GM19395 (cell line): Measurements from ENCODE around the gene FSTL3.
"Not testable (repeated sequence)": the region's sequence is repeated elsewhere in the genome, so short reads cannot be mapped to it uniquely, and the experiment has no call there.

Experiments
- ATAC-seq: cut with Tn5 transposase; IDR thresholded peaks from one replicate; pipeline ENCODE4 v1.9.1; 2021; ENCODE audit warnings: mild to moderate bottlenecking, moderate library complexity; ENCODE audit not compliant: unreplicated experiment

FSTL3 gene

DNA sequence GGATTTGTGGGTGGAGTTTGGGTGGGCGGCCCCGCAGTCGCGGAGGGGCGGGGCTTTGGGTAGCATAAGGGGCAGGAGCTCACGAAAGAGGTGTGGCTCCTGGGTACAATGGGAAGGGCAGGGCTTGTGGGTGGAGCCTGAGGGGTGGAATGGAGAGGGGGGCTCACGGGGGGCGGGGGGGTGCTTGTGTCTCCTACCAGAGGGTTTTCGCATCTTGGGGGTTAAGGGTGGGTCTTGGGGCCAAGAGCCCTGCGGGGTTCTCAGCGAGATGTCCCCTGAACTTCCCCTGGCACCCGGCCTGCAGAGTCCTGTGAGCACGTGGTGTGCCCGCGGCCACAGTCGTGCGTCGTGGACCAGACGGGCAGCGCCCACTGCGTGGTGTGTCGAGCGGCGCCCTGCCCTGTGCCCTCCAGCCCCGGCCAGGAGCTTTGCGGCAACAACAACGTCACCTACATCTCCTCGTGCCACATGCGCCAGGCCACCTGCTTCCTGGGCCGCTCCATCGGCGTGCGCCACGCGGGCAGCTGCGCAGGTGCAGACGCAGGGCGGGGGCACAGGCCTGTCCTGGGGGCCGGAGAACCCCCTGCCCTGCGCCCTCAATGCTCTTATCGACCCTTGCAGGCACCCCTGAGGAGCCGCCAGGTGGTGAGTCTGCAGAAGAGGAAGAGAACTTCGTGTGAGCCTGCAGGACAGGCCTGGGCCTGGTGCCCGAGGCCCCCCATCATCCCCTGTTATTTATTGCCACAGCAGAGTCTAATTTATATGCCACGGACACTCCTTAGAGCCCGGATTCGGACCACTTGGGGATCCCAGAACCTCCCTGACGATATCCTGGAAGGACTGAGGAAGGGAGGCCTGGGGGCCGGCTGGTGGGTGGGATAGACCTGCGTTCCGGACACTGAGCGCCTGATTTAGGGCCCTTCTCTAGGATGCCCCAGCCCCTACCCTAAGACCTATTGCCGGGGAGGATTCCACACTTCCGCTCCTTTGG, 5.1 kb downstream of the FSTL3 start:
- no peak for ATAC-seq

DNA sequence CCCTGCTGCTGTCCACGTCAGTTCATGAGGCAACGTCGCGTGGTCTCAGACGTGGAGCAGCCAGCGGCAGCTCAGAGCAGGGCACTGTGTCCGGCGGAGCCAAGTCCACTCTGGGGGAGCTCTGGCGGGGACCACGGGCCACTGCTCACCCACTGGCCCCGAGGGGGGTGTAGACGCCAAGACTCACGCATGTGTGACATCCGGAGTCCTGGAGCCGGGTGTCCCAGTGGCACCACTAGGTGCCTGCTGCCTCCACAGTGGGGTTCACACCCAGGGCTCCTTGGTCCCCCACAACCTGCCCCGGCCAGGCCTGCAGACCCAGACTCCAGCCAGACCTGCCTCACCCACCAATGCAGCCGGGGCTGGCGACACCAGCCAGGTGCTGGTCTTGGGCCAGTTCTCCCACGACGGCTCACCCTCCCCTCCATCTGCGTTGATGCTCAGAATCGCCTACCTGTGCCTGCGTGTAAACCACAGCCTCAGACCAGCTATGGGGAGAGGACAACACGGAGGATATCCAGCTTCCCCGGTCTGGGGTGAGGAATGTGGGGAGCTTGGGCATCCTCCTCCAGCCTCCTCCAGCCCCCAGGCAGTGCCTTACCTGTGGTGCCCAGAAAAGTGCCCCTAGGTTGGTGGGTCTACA, 6.6 kb downstream of the FSTL3 start:
- no peak for ATAC-seq

DNA sequence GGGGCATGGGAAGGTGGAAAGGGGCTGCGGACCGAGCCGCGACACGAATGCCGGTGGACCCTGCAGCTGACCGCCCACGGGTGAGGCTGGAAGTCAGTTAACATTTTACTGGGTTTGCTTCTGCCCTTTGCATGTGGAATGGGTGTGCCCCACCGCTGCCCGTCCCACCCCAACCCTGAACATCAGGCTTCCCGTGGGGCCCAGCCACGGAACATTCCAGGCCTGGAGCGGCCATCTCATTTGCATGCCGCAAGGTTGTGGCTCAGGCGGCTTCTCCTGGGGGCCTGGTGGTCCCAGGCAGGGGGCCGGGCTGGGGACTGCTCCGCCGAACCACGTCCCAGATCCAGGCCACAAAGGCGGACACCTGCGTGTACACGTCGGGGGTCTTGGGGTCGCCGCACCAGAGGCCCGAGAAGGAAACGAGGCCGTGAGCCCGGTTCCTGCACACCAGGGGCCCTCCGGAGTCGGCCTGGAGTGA, 9.3 kb downstream of the FSTL3 start:
- no peak for ATAC-seq

DNA sequence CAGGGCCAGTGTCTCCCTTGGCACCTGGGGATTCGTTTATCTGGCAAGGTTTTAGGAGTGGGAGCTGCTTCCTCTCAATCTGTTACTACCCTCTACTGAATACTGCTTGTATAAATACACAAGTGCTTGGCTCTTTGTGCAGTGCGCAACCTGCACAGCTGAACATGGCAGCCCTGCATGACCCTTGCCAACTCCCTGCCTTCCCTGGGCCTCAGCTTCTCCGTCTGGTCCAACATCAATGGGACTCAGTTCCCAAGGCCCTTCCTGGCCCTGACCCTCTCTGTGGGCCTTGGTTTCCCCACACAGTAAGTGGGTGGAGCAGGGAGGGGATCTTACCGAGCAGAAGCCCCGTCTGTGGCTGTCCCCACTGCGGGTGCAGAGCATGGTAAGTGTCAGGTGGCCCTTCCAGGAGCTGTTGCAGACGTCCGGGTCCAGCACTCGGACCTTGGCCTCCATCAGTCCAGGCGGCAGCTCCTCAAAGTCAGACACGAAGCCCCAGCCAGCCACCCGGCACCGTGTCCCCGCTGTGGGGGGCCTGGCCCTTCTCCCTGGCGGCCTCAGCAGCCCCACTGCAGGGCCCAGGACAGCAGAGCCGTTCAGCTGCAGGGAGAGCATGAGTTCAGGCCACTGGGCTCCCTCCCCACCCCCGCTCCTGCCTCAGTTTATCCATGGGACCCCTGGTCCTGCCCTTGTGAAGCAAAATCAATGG, 10.6 kb downstream of the FSTL3 start:
- ATAC-seq = no peak

DNA sequence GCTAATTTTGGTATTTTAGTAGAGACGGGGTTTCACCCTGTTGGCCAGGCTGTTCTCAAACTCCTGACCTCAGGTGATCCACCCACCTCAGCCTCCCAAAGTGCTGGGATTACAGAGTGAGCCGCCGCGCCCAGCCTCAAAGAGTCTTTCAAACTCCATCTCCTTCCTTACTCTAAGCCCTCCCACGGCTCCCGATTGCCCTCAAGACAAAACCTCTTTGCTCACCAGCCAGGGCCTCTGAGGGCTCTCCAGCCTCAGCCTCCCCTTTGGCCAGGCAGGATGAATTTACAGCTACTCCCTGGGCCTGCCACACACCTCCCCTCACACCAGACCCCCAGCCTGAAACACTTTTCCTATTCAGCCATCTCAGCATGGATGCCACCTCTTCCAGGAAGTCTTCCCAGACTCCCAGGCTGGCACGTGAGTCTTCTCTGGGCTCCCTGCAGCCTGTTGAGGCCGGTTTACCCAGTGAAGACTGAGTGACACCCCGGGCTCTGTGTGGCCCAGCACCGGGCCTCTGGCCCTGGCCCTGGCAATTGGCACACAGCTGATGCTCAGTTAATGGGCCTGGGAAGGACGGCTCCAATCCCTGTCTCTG, 11.5 kb downstream of the FSTL3 start:
- no peak for ATAC-seq

DNA sequence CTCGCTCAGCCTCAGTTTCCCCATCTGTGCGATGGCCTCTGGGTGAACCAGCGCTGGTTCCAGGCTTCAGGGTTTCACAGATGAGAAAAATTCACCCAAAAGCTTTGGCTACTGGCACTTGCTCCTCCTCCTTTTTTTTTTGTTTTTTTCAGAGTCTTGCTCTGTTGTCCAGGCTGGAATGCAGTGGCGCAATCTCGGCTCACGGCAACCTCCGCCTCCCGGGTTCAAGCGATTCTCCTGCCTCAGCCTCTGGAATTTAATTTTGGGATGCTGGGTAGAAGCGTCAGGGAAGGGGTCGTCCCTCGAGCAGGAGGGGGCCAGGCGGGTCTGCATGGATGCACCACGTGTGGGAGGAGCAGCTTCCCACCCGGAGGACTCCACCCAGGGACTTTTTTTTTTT, 12.0 kb downstream of the FSTL3 start:
- no peak for ATAC-seq

DNA sequence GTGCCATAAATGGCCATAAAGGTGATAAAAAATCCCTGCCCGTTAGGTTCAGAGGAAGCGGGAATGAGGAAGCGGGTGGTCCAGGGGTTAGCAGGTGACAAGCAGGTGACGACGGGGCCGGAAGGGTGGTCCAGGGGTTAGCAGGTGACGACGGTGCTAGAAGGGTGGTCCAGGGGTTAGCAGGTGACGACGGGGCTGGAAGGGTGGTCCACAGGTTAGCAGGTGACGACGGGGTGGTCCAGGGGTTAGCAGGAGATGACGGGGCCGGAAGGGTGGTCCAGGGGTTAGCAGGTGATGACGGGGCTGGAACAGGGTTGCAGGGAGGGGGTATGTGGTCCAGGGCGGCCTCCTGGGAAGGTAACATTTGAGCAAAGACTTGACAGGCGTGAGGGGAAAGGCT, 12.8 kb downstream of the FSTL3 start:
- ATAC-seq = no peak

DNA sequence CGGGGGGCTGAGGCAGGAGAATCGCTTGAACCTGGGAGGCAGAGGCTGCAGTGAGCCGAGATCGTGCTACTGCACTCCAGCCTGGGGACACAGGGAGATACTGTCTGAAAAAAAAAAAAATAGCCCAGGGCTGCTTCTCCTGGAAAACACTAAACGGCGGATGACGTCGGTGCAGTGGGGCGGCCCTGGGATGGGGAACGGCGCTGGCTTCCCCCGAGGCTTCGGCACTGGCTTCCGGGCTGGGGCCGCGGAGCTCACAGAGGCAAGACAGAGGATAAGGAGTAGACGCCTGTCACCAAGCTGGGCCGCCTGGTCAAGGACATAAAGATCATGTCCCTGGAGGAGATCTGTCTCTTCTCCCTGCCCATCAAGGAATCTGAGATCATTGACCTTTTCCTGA, 14.0 kb downstream of the FSTL3 start:
- ATAC-seq = no peak

DNA sequence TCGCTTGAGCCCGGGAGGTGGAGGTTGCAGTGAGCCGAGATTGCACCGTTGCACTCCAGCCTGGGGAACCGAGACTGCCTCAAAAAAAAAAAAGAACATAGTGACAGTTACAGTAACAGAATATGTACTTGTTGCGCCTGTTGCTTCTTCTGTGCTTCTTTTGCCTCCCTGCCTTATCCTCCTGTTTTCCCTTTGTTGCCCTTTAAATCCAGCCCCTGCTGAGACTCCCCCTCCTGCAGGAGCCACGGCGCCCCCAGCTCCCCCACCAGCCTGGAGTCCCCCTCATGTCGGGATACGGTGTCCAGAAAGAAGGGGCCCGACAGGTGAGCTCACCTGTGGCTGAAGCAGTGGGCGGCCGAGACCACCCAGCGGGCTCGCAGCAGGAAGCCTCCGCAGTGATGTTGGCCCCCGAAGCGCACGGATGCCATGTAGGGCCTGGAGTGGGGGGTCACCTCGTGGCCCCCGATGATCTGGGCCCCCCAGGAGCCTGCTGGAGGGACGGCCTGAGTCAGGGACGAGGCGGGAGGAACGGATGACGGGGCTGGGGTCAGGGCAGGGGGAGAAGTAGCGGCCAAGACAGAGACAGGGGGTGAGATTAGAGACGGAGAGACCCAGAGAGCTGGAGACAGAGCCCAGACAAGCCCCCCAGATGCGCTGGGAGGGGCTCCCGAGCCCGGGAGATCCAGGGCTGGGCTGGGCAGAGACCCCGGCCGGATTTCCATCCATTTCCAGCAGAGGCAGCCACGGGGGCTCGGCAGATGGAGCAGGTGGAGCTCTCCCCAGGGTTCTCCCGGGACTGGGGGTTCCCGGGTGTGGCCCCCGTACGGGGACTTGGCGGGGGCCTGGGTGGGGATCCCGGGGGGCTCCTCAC, 18.5 kb downstream of the FSTL3 start:
- no peak for ATAC-seq

DNA sequence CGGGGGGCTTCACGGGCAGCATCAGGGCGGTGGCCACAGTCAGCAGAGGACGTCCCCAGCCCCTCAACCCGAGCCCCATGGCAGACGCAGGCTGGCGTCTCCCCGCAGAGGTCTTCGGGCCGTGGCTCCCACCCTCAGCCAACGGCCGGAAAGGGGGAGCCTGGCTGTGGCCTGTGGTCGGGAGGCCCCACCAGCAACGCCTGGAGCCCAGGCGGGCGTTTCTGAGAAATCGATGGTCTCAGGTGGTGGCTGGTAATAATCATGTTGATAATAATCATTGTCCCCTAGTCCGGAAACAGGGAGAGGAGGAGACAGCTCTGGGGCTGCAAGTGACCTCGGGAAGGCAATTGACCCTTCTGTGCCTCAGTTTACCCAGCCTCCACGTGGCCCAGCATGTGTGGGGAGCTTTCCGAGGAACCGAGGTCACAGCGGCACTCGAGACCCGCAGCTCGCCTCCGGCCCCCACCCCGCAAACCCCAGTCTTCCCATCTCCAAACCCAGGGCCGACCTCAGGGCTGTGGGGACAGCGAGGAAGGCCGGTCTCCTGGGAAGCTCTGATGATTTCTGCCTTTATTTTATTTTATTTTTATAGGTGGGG, 19.3 kb downstream of the FSTL3 start, which contains the start of gene PRSS57:
Gene PRSS57 (minus strand): TSS at position 101 of the 598 bp plus-strand sequence. CDS start 22 bp downstream, at position 79.
- ATAC-seq = no peak

DNA sequence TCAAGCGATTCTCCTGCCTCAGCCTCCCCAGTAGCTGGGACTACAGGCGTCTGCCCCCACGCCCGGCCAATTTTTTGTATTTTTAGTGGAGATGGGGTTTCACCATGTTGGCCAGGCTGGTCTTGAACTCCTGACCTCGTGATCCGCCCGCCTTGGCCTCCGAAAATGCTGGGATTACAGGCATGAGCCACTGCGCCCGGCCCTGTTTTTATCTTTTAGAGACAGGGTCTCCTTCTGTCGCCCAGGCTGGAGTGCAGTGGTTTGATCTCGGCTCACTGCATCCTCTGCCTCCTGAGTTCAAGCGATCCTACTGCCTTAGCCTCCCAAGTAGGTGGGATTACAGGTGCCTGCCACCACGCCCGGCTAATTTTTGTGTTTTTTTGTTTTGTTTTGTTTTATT, 22.3 kb downstream of the FSTL3 start:
- ATAC-seq = not testable (repeated sequence)

DNA sequence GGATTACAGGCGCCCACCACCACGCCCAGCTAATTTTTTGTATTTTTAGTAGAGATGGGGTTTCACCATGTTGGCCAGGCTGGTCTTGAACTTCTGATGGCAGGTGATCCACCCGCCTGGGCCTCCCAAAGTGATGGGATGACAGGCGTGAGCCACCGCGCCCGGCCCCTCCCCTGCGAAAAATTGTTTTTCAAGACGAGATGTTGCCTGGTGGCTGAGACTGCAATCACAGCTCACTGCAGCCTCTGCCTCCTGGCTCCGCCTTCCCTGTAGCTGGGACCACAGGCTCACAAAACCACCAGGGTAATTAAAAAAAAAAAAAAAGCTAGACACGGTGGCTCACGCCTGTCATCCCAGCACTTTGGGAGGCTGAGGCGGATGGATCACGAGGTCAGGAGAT, 23.7 kb downstream of the FSTL3 start:
- not testable (repeated sequence) for ATAC-seq

DNA sequence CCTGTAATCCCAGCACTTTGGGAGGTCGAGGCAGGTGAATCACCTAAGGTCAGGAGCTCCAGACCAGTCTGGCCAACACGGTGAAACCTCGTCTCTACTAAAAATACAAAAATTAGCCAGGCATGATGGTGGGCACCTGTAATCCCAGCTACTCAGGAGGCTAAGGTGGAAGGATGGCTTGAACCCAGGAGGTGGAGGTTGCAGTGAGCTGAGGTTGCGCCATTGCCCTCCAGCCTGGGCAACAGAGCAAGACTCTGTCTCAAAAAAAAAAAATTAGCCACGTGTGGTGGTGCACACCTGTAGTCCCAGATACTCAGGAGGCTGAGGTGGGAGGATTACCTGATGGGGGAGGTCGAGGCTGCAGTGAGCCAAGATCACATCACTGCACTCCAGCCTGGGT, 26.7 kb downstream of the FSTL3 start:
- ATAC-seq = not testable (repeated sequence)

DNA sequence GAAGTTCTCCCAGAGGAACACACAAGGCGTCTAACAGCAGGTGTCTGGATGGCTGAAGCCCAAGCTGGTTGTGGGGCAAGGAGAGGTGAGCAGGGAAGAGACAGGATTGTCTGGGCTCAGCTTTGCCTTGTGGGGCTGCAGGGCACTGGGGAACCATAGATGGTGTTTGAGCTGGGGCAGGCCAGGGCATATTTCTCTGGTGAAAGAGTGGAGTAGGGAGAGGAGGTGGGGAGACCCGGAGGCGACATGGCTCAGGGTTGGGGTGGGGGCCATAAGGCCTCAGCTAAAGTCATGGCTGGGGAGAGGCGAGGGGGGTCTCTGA, 27.1 kb downstream of the FSTL3 start:
- ATAC-seq = no peak

DNA sequence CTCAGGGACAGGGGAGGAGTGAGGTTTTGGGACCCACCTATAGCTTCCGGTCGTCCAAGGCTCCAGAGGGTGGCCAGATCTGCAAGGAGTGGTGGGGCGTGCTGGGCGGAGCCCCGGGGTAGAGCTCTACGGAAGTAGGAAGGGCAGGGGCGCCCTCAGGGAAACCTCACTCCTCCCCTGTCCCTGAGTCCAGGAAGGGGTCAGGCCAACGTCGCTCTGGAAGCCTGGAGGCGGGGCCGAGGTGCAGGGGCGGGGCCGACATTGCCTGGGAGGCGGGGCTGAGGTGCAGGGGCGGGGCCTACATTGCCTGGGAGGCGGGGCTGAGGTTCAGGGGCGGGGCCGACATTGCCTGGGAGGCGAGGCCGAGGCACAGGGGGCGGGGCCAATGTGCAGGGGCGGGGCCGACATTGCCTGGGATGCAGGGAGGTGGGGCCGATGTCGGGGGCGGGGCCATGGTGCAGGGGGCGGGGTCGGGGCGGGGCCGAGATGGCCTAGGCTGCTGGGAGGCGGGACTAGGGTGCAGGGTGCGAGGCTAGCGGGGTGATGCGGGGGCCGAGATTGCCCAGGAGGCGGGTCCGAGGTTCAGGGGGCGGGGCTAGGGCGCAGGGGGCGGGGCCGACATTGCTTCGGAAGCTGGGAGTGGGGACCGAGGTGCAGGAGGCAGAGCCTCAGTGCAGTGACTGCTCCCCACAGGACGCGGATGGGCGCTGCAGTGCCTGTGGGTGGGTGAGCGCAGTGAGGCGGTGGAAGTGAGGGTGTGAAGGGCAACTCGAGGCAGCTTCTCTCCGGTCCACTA, 27.7 kb downstream of the FSTL3 start:
- no peak for ATAC-seq

DNA sequence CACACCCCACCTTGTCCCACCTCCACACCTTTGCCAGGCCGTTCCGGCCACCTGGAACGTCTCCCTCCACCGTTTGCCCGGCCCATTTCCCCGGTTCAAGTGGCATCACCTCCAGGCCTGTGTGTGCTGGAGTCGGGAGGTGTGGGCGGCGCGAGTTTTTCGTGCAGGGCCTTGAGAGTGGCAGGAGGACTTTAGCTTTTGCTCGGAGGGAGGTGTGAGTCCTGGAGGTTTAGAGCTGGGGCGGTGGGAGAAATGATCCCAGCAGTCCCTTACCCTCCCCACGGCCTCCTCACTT, 28.2 kb downstream of the FSTL3 start:
- ATAC-seq = no peak

DNA sequence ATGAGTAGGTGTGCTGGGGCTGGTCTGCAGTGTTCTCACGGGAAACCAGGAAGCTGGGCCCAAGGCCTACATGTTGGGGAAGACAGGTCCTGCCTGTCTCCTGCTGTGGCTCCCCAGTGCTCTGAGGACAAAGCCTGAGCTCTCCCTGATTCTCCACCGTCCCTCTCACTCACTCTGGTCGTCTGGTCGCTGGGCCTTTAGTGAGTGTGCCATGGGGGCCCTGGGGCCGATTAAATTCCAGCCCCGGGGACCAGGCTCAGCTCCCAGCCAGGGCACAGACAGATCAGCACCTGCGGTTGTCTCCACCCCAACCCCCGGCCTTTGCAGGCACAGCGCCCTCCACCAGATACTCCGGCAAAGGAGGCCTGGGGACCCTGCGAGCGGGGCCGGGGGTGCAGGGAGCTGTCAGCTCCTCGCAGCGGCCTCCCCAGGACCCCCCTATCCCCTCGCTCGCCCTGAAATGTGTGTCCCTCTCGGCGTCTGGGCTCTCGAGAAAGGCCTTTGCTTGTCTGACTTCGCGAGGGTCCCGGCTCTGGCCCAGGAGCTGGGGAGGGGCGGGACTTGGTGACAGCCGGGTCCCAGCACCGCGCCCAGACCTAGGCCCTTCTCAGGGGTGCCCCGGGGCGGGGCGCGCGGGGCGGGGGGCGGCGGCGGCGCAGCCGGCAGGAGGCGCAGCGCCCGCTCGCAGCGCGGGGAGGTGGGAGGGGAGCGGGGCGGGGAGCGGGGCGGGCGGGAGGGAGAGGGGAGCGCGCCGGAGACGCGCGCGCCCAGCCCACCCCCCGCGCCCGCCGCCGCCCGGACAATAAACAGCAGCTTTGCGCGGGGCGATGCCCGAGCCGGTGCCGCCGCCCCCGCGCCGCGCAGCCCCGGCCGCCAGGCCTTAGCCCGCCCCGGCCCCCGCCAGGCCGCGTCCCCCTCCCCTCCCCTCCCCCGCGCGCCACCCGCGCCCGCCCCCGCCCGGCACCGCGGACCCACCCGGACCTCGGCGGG, 32.3 kb downstream of the FSTL3 start, which contains the start of gene PALM:
Gene PALM (plus strand): TSS at position 782 of the 990 bp plus-strand sequence. CDS start 212 bp downstream, outside the sequence.
- no peak for ATAC-seq
